ENCODE results near the gene LRRC23.
A peak's percentile ranks its signal among the peaks of the same experiment; 100 is the strongest.

LRRC23 gene

GRCh38 chr12:6925540-6926279 is 21.1 kb downstream of the LRRC23 start:
- peak overlapping the region; percentile 41 for H3K4me3 ChIP-seq (ENCODE audit: low read length)
- no peaks in the 10 kb centered on the region for H3K27me3 ChIP-seq (ENCODE audit: control insufficient read depth, insufficient read depth, low read length)
- H3K36me3 ChIP-seq (ENCODE audit: control insufficient read depth, insufficient read depth, low read length) = no peaks in the 10 kb centered on the region
- H3K9me3 ChIP-seq (ENCODE audit: control insufficient read depth, low read length) = no peaks in the 10 kb centered on the region
- peak overlapping the region; percentile 90 for H3K9ac ChIP-seq (ENCODE audit: low read length)
- H3K4me1 ChIP-seq (ENCODE audit: control insufficient read depth, insufficient read depth, low read length) = peaks cover 50% of the 10 kb centered on the region

- H3K4me1 ChIP-seq (ENCODE audit: control insufficient read depth, insufficient read depth, low read length) = peaks cover 53% of the 10 kb centered on the region
Measured at GRCh38 chr12:6927379-6928021, 22.9 kb downstream of the LRRC23 start, which contains the start of gene ATN1. ATN1 (plus strand) TSS chr12:6927959; CDS start chr12:6934002, 6,043 bp downstream.

GRCh38 chr12:6928022-6928702 is 23.5 kb downstream of the LRRC23 start:
- H3K9me3 ChIP-seq (ENCODE audit: control insufficient read depth, low read length) = no peaks in the 10 kb centered on the region
- H3K4me1 ChIP-seq (ENCODE audit: control insufficient read depth, insufficient read depth, low read length) = peaks cover 53% of the 10 kb centered on the region
- H3K36me3 ChIP-seq (ENCODE audit: control insufficient read depth, insufficient read depth, low read length) = no peaks in the 10 kb centered on the region
- H3K9ac ChIP-seq (ENCODE audit: low read length) = peak overlapping the region; percentile 85
- peak overlapping the region; percentile 74 for H3K4me3 ChIP-seq (ENCODE audit: low read length)
- H3K27me3 ChIP-seq (ENCODE audit: control insufficient read depth, insufficient read depth, low read length) = no peaks in the 10 kb centered on the region

More at GRCh38 chr12:6927379-6928021, 22.9 kb downstream of the LRRC23 start, which contains the start of gene ATN1:
- no peaks in the 10 kb centered on the region for H3K27me3 ChIP-seq (ENCODE audit: control insufficient read depth, insufficient read depth, low read length)
- no peaks in the 10 kb centered on the region for H3K36me3 ChIP-seq (ENCODE audit: control insufficient read depth, insufficient read depth, low read length)
- peak within 1 kb of the TSS; percentile 90 for H3K9ac ChIP-seq (ENCODE audit: low read length)
- peak within 1 kb of the TSS; percentile 74 for H3K4me3 ChIP-seq (ENCODE audit: low read length)
- no peaks in the 10 kb centered on the region for H3K9me3 ChIP-seq (ENCODE audit: control insufficient read depth, low read length)

- H3K9me3 ChIP-seq (ENCODE audit: control insufficient read depth, low read length) = no peaks in the 10 kb centered on the region
- peaks cover 60% of the 10 kb centered on the region for H3K4me1 ChIP-seq (ENCODE audit: control insufficient read depth, insufficient read depth, low read length)
- H3K27me3 ChIP-seq (ENCODE audit: control insufficient read depth, insufficient read depth, low read length) = no peaks in the 10 kb centered on the region
- peak overlapping the region; percentile 74 for H3K4me3 ChIP-seq (ENCODE audit: low read length)
- H3K36me3 ChIP-seq (ENCODE audit: control insufficient read depth, insufficient read depth, low read length) = no peaks in the 10 kb centered on the region
- H3K9ac ChIP-seq (ENCODE audit: low read length) = peak overlapping the region; percentile 85
Measured at GRCh38 chr12:6928703-6929407, 24.2 kb downstream of the LRRC23 start.

- Histone ChIP-seq H3K9me3 (ENCODE audit: control insufficient read depth, low read length) (no peaks in the 10 kb centered on the region), H3K4me3 (ENCODE audit: low read length) (peak overlapping the region; percentile 74), H3K27me3 (ENCODE audit: control insufficient read depth, insufficient read depth, low read length) (no peaks in the 10 kb centered on the region), H3K4me1 (ENCODE audit: control insufficient read depth, insufficient read depth, low read length) (peaks cover 57% of the 10 kb centered on the region), H3K9ac (ENCODE audit: low read length) (peak overlapping the region; percentile 85), H3K36me3 (ENCODE audit: control insufficient read depth, insufficient read depth, low read length) (no peaks in the 10 kb centered on the region)
Measured at GRCh38 chr12:6929466-6930452, 25.1 kb downstream of the LRRC23 start.

GRCh38 chr12:6932766-6933165 is 28.1 kb downstream of the LRRC23 start:
- no peak overlapping the region for H3K4me3 ChIP-seq (ENCODE audit: low read length)
- no peaks in the 10 kb centered on the region for H3K27me3 ChIP-seq (ENCODE audit: control insufficient read depth, insufficient read depth, low read length)
- H3K9ac ChIP-seq (ENCODE audit: low read length) = no peak overlapping the region
- no peaks in the 10 kb centered on the region for H3K9me3 ChIP-seq (ENCODE audit: control insufficient read depth, low read length)
- H3K36me3 ChIP-seq (ENCODE audit: control insufficient read depth, insufficient read depth, low read length) = no peaks in the 10 kb centered on the region
- peaks cover 45% of the 10 kb centered on the region for H3K4me1 ChIP-seq (ENCODE audit: control insufficient read depth, insufficient read depth, low read length)

- Histone ChIP-seq H3K36me3 (ENCODE audit: control insufficient read depth, insufficient read depth, low read length) (no peaks in the 10 kb centered on the region), H3K9ac (ENCODE audit: low read length) (peak overlapping the region; percentile 48), H3K9me3 (ENCODE audit: control insufficient read depth, low read length) (no peaks in the 10 kb centered on the region), H3K4me3 (ENCODE audit: low read length) (no peak overlapping the region), H3K4me1 (ENCODE audit: control insufficient read depth, insufficient read depth, low read length) (peaks cover 49% of the 10 kb centered on the region), H3K27me3 (ENCODE audit: control insufficient read depth, insufficient read depth, low read length) (no peaks in the 10 kb centered on the region)
Measured at GRCh38 chr12:6934110-6934509, 29.5 kb downstream of the LRRC23 start.

GRCh38 chr12:6935371-6936193 is 31.0 kb downstream of the LRRC23 start:
- no peak overlapping the region for H3K4me3 ChIP-seq (ENCODE audit: low read length)
- H3K27me3 ChIP-seq (ENCODE audit: control insufficient read depth, insufficient read depth, low read length) = no peaks in the 10 kb centered on the region
- H3K4me1 ChIP-seq (ENCODE audit: control insufficient read depth, insufficient read depth, low read length) = peaks cover 37% of the 10 kb centered on the region
- H3K9me3 ChIP-seq (ENCODE audit: control insufficient read depth, low read length) = no peaks in the 10 kb centered on the region
- no peaks in the 10 kb centered on the region for H3K36me3 ChIP-seq (ENCODE audit: control insufficient read depth, insufficient read depth, low read length)
- no peak overlapping the region for H3K9ac ChIP-seq (ENCODE audit: low read length)

- Histone ChIP-seq H3K27me3 (ENCODE audit: control insufficient read depth, insufficient read depth, low read length) (no peaks in the 10 kb centered on the region), H3K36me3 (ENCODE audit: control insufficient read depth, insufficient read depth, low read length) (no peaks in the 10 kb centered on the region), H3K4me3 (ENCODE audit: low read length) (no peak overlapping the region), H3K9ac (ENCODE audit: low read length) (no peak overlapping the region), H3K9me3 (ENCODE audit: control insufficient read depth, low read length) (no peaks in the 10 kb centered on the region), H3K4me1 (ENCODE audit: control insufficient read depth, insufficient read depth, low read length) (peaks cover 33% of the 10 kb centered on the region)
Measured at GRCh38 chr12:6936194-6936635, 31.6 kb downstream of the LRRC23 start.

GRCh38 chr12:6936636-6937480 is 32.2 kb downstream of the LRRC23 start:
- Histone ChIP-seq H3K36me3 (ENCODE audit: control insufficient read depth, insufficient read depth, low read length) (peaks cover 4% of the 10 kb centered on the region), H3K27me3 (ENCODE audit: control insufficient read depth, insufficient read depth, low read length) (no peaks in the 10 kb centered on the region), H3K4me3 (ENCODE audit: low read length) (peak overlapping the region; percentile 60), H3K4me1 (ENCODE audit: control insufficient read depth, insufficient read depth, low read length) (peaks cover 33% of the 10 kb centered on the region), H3K9ac (ENCODE audit: low read length) (peak overlapping the region; percentile 89), H3K9me3 (ENCODE audit: control insufficient read depth, low read length) (no peaks in the 10 kb centered on the region)
